SK-N-DZ (cell line): Measurements from ENCODE around the gene NMNAT1.
A peak's percentile ranks its signal among the peaks of the same experiment; 100 is the strongest.
"Not testable (repeated sequence)": the region's sequence is repeated elsewhere in the genome, so short reads cannot be mapped to it uniquely, and the experiment has no call there.

ENCODE experiments used
- DNase-seq: peaks from one replicate; pipeline ENCODE4 v3.0.0-alpha.2; 2015; ENCODE audit warnings: low spot score
- small RNA-seq, 2 experiments: library from RNA; depleted of rRNA; stranded (forward); fragments of <200 nt; gene quantifications; one replicate each; pipeline ENCODE3, GENCODE V24; 2014

Gene NMNAT1

DNA sequence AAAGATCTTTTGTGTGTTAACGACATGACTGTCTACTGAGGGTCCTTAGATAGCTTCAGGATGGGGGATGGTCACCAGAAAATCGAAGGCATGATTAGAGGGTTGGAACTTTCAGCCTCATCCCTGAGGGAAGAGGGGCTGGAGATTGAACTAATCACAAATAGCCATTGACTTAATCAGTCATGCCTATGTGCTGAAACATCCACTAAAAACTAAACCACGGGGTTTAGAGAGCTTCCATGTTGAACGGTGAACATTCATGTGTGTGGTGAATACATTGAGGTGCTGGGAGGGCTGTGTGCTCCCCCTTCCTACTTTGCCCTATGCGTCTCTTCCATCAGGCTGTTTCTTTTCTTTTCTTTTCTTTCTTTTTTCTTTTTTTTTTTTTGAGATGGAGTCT lies 70.7 kb downstream of the NMNAT1 start:
- DNase-seq = no peak

DNA sequence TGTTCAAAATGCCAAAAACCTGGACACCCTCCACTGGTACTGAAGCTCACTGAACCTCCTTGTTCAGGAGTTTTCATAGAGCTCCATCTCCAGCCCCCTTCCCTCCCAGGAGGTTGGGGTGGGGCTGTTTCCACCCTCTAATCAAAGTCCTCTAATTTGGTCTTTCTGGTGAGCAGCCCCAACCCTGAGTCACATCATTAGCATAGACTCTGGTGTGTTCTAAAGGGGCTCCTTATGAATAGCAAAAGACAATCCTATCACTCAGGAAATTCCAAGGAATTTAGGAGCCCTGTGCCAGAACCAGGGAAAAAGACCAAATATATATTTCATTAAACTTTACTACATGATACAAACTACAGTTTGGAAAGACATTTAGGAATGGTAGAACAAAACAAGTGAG lies 76.3 kb downstream of the NMNAT1 start:
- no peak for DNase-seq

DNA sequence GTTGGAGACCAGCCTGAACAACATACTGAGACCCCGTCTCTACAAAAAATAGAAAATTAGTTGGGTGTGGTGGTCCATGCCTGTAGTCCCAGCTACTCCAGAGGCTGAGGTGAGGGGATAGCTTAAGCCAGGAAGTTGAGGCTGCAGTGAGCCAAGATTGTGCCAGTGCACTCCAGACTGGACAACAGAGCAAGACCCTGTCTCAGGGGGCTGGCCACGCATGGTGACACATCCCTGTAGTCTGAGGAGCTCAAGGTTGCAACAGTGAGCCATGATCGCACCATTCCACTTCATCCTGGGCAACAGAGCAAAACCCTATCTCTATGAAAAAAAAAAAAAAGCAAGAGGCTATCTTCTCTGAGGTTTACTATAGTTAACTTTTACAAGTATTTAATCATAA lies 76.8 kb downstream of the NMNAT1 start:
- DNase-seq = no peak

DNA sequence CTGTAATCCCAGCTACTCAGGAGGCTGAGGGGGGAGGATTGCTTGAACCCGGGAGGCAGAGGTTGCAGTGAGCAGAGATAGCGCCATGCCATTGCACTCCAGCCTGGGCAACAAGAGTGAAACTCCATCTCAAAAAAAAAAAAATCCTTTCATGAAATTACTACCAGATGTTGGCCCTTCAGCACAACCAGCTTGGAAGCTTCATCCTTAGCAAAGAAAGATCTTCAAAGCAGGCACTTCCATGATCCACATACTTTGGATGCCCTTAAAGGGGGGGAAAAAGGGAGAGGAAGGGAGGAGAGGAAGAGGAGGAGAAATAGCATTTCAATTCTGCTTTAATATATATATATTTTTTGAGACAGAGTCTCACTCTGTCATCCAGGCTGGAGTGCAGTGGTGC lies 77.4 kb downstream of the NMNAT1 start:
- DNase-seq = not testable (repeated sequence)

DNA sequence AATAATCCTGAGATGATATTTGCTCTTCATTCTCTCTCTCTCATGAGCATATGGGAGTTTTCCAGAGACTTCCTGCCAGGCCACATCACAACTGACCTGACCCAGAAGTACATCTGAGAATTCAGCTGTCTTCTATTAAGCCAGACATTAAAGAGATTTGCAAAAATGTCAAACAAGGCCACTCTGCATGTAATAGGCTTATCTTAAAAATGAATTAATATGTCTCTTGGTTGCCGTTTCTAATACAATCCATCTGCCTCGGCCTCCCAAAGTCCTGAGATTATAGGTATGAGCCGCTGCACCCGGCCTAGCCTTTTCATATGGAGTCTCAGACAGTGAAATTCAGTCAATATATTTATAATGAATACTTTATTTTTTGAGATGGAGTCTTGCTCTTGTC lies 78.7 kb downstream of the NMNAT1 start:
- not testable (repeated sequence) for DNase-seq

DNA sequence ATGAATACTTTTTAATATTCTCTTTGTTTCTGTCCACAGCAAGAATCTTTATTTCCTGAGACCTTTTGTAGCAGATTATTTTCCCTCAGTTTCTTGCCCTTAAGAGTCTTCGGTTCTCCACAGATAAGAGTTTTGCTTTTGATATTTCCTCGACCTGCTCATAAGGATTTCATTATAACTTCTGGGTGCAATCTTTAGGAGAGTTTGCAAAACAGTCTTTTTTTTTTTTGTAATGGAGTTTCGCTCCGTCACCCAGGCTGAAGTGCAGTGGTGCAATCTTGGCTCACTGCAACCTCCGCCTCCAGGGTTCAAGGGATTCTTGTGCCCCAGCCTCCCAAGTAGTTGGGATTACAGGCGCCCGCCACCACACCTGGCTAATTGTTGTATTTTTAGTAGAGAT lies 79.4 kb downstream of the NMNAT1 start:
- DNase-seq = no peak

DNA sequence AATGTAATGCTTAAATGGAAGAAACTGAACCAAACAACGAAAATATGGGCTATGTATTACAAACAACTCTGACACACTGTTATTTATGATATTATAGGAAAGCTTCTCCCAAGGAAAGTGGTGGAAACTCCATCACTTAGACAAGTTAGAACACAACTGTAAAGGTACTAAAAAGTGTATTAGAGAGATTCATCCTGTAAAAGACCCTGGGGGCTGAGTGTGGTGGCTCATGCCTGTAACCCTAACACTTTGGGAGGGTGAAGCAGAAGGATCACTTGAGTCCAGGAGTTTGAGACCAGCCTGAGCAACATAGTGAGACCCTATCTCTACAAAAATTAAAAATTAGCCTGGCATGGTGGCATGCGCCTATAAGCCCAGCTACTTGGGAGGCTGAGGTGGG lies 82.1 kb downstream of the NMNAT1 start:
- no peak for DNase-seq

DNA sequence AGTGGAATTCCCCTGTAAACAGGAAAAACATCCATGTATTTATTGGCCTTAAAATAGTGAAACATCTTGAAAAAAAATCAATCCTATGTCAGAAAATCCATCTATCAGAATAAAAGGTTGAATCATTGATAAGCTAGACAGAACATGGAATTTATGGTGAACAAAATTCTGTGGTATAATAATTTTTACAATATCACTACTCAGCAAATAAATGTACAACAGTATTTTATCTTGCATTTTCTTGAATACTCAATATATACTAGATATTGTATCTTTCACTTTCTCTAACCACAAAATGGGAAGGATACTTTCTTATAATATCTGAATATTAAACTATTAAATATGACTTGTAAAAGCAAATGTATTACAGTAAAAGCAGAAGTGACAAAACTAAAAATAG lies 83.8 kb downstream of the NMNAT1 start:
- no peak for DNase-seq

- DNase-seq = not testable (repeated sequence)
These were observed 85.8 kb downstream of the NMNAT1 start for GRCh38 chr1:10028956-10029500.

DNA sequence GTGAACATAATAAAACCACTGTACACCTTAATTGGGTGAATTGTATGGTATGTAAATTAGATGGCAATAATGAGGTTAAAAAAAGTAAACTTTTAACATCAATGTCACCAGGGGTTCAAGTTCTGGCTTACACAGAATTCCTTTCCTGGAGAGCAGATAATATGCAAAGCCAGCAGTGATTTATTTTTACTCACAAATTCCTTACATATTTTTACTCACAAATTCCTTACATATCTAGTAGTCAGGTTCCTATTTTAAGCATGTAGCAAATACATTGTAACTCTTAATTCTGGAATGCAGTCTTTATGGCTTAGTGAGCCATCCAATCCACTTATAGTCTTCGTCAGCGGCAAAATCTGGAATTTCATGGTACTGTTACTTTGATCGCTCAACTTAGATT lies 88.2 kb downstream of the NMNAT1 start:
- DNase-seq = no peak

- DNase-seq = peak; percentile 96
These were observed 89.5 kb downstream of the NMNAT1 start, which contains the start of gene UBE4B for GRCh38 chr1:10032590-10033358. UBE4B (plus strand) TSS chr1:10032958; CDS start chr1:10033671, 713 bp downstream.

- DNase-seq = no peak
These were observed 90.1 kb downstream of the NMNAT1 start for GRCh38 chr1:10033359-10033845.

Small RNA genes within 50 kb of the gene (small RNA-seq; reads per million reads assigned to genes)
- gene MIR5697 = 0 to 0.13 reads per million in 2 experiments
